DMS153 treated with DMSO at 0.1 percent for 48 hours (cell line): ENCODE data around the gene DUSP9.

Experiments used
- DNase-seq: peaks from one replicate; lab custom pipeline; 2025; ENCODE audit not compliant: unreplicated experiment; lab: John Stamatoyannopoulos, UW

Gene DUSP9

DNA sequence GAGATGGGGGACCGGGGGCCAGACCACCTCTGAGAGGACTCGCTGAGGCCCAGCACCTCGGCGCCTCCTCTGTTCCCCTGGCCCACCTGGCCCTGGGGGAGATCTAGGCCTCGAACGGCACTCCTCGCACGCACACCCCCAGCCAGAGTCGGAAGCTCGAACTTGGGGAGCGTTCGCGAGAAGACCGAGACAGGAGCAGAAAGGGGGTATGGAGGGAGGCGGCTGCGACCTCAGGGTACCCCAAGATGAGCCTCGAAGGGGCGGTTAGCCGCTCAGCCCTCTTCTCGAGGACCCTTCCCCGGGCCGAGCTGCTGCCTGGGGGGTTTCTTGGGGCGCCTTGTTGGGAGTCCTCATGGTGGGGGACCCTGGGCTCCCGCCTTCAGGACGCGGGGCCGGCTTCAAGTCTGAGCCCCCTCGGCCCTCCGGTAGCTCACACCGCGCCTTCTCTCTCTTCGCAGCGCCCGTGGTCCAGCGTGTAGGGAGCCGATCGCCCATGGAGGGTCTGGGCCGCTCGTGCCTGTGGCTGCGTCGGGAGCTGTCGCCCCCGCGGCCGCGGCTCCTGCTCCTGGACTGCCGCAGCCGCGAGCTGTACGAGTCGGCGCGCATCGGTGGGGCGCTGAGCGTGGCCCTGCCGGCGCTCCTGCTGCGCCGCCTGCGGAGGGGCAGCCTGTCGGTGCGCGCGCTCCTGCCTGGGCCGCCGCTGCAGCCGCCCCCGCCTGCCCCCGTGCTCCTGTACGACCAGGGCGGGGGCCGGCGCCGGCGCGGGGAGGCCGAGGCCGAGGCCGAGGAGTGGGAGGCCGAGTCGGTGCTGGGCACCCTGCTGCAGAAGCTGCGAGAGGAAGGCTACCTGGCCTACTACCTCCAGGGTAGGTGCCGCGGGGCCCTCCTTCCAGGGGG lies 706 bp downstream of the DUSP9 start:
- DNase-seq, result no peak

DNA sequence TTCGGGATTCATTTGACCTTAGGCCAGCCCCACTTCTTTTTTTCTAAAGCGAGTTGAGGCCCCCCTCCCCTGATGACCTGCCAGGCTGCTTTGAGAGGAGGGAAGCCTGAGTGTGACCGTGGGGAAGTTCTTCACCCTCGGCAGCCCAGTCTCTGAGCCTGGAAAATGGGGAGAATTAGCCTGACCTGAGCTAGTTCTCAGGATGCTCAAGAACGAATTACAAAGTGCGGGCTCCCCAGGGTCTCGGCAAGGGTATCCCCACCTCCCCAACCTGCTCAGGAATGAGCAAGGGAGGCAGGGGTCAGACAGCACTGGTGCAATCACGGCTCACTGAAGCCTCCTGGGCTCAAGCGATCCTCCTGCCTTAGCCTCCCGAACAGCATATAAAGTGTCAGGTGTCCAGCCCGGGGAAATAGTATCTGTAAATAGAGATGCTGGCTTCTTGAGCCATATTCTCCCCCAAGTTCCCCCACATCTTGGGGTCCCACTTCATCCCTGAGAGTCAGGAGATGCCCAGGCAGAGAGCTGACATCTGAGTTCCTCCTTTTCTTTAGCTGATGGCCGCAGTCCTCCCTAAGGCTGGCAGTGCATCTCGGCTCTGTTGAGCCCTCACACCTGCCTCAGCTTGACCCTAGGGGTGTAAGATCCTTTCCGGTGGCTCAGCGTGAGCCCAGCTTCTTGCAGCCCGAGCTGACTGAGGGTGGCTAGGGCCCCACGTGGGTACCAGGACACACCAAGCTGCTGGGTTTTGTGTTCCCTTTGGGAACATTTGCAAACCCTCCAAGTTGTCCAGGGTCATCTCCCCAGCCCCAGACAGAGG lies 1.6 kb downstream of the DUSP9 start:
- DNase-seq, result no peak

DNA sequence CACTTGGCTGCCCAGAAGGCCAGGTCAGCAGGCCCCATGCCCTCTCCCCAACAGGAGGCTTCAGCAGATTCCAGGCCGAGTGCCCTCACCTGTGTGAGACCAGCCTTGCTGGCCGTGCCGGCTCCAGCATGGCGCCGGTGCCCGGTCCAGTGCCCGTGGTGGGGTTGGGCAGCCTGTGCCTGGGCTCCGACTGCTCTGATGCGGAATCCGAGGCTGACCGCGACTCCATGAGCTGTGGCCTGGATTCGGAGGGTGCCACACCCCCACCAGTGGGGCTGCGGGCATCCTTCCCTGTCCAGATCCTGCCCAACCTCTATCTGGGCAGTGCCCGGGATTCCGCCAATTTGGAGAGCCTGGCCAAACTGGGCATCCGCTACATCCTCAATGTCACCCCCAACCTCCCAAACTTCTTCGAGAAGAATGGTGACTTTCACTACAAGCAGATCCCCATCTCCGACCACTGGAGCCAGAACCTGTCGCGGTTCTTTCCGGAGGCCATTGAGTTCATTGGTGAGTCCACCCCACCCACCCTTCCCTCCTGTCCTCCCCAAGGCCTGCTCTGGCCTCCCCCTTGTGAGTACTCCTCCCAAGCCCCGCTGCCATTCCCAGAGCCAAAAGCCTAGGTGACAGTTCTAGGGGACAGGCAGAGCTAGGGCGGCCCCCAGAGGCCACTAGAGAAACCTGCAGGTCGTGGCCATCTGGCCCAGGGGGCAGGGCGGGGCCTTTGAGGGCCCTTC lies 2.3 kb downstream of the DUSP9 start:
- DNase-seq, result peak; percentile 44

DNA sequence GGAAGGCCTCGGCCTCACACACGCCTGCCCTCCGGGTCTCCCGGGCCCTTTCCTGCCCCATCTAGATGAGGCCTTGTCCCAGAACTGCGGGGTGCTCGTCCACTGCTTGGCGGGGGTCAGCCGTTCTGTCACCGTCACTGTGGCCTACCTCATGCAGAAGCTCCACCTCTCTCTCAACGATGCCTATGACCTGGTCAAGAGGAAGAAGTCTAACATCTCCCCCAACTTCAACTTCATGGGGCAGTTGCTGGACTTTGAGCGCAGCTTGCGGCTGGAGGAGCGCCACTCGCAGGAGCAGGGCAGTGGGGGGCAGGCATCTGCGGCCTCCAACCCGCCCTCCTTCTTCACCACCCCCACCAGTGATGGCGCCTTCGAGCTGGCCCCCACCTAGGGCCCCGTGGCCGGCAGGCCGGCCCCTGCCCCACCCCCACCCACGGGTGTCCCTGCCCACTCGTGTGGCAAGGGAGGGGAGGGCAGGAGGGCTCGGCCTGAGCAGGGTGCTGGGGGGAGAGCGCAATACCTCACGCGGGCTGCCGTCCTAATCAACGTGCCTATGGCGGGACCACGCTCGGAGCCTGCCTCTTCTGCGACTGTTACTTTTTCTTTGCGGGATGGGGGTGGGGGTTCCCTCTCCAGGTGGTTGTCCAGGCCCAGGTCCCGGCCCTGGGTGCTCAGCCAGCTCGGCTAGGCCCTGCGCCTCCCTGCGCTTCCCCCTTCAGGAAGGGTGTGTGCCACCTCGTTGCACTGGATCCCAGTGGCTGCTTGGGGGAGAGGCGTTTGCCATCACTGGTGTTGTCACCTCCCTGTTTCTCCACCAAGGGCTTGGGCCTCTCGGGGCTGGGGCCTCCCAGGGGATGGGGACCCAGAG lies 3.1 kb downstream of the DUSP9 start:
- DNase-seq, result no peak

DNA sequence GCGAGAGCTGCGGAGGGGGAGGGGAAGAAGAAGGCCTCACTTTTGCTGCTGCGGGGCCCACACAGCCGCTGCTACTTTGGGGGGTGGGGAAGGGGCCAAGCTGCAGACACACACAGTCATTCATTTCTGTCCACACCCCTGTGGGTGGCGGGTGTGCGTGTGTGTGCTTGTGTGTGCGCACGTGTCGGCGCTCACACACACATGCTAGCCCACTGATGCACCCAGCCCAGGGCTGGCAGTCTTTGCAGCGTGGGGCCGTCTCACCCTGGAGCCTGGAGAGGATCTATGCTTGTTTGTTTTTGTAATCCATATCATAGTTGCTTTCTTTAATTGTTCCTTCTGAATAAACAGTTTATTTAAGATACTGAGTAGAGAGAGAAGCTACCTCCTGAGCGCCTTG lies 4.0 kb downstream of the DUSP9 start:
- no peak for DNase-seq

DNA sequence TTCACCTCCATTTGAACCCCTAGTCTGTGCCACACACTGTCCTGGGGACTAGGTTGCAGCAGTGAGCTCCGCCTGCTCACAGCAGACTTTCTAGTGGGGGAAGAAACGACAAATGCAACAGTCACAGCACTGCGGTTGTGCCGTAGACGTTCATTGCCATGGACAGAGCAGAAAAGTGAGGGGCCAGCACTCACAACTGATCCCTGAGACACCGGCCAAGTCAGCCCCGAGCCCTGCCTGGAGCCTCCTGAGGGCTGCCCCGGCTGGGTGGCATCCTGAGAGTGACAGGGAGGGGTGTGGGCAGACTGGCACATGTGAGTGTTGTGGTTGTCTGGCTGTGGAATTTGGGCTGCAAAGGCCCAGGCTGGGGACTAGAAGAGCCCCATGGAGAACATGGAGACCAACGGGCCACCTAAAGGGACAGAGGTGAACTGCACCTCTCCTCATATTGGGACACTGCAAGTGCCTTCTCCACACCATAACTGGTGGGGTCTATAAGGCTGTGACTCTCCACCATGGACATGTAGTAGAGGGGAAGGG lies 4.6 kb downstream of the DUSP9 start:
- no peak for DNase-seq

DNA sequence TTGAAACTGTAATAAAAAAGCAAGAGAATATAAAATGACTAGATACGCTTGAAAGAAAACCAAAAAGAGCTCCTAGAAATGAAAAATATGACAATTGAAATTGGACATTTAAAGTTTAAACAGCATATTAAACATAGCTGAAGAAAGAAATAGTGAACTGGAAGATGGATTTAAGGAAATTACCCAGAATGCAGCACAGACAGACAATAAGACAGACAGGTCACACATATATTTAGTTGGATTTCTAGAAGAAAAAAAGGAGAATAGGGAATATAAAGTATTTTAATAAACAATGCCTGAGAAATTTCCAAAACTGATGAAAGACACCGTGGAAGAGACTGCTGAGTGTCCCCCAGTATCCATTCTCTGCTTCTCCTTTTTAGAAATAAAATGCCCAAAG lies 6.6 kb downstream of the DUSP9 start:
- no peak for DNase-seq

DNA sequence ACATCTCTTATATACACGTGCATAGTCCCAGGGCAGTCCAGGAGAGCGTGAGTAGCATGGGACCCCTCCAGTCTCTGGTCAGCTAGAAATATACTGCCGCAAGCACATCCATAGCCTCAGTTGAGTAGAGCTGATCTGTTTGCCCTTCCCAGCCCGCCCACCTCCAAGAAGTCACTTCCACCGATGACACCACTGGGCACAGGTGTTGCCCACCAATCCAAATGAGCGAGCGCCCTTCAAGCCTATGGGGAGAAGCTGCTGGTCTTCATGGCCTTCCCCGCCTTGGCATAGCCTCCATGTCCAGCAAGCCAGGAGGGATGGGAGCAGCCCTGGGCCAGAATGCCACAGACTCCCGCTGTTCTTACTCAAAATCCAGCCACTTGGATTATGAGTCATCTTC lies 10.2 kb downstream of the DUSP9 start:
- DNase-seq, result no peak

DNA sequence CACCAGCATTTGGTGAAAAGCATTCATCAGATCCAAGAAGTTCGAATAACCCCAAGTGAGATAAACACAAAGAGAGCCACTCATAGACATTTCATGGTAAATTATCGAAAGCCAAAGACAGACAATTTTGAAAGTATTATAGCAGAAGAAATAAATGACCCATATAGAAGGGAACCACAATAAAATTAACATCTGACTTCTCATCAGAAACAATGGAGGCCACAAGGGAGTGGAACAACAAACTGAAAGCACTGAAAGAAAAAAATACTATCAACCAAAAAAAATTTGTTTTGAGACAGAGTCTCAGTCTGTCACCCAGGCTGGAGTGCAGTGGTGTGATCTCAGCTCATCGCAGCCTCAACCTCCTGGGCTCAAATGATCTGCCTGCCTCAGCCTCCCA lies 12.3 kb downstream of the DUSP9 start:
- DNase-seq, result no peak

DNA sequence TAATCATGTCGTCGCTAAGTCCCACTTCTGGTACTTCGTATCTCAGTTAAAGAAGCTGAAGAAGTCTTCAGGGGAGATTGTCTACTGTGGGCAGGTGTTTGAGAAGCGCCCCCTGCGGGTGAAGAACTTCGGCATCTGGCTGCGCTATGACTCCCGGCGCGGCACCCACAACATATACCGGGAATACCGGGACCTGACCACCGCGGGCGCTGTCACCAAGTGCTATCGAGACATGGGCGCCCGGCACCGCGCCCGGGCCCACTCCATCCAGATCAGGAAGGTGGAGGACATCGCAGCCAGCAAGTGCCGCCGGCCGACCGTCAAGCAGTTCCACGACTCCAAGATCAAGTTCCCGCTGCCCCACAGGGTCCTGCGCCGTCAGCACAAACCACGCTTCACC lies 15.3 kb downstream of the DUSP9 start:
- DNase-seq, result peak; percentile 10

DNA sequence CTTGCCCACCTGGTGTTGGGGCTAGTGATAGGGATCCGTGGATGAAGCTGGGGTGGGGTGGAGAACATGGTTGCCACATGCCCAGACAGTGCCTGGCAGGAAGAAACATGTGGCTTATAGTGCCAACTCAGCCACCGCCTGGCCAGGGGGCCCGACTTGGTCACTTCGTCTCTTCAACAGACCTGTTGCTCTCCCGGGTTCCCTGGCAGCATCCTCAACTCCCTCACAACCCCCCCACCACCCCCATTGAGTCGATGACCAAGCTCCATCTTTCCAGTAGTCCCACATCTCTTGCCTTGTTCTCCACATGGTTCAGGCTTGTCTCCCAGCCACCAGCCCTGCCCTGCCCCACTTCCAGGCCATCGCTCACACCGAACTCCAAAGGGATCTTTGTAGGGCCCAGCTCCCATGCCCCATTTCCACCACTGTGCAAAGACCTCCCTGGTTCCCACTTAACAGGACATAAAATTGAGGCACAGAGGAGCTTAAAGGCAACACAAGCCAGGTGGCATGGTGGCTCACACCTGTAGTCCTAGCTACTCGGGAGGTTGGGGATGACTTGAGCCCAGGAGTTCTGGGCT lies 18.8 kb downstream of the DUSP9 start:
- no peak for DNase-seq

DNA sequence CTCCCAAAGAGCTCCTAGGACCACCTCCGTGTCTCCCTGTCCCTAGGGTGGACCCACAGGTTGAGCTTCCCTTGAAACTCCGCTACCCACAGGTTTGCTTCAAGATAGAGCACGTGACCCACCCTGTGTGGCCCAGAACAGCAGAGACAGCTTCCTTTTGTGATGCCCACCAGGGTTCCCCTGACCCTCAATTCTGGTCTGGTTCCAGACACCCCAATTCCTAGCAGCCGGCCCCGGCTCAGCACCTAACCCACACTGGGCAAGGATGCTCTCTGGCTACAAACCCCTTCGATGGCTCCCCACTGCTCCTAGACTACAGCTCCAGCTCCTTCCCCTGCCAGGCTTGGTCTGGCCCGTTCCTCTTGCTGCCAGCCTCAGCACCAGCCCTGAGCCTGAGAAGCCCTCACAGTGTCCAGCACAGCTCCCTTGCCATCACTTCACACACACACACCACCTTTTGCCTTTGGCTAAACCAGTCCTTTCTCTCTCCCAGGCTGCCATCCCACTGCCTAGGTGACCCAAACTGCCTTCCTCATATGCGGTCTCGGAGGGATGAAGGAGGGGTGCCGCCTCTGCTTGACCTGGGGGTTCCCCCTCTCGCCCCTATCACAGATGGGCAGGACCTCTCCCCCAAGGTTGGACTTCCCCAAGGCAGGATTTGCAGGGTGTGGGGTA lies 20.4 kb downstream of the DUSP9 start:
- DNase-seq, result no peak

DNA sequence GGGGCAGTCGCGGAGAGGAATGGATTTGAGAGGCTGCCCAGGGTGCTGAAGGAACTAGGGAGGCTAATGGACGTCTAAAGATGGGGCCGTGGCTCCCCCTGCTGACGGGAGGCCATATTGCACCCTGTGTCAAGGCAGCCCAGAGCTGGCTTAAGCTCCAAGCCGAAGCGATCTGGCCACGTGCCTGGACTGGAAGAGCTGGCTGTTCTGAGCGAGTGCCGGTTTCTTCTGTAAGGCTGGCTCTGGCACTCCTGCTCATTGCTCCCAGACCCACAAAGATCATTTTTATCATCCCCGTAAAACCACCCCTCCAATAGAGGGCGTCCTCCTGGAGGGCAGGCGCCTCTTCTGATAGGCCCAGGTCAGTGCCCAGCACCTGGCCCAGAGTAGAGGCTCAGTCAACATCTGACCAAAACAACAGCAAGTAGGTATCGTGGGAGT lies 21.0 kb downstream of the DUSP9 start:
- peak; percentile 52 for DNase-seq

DNA sequence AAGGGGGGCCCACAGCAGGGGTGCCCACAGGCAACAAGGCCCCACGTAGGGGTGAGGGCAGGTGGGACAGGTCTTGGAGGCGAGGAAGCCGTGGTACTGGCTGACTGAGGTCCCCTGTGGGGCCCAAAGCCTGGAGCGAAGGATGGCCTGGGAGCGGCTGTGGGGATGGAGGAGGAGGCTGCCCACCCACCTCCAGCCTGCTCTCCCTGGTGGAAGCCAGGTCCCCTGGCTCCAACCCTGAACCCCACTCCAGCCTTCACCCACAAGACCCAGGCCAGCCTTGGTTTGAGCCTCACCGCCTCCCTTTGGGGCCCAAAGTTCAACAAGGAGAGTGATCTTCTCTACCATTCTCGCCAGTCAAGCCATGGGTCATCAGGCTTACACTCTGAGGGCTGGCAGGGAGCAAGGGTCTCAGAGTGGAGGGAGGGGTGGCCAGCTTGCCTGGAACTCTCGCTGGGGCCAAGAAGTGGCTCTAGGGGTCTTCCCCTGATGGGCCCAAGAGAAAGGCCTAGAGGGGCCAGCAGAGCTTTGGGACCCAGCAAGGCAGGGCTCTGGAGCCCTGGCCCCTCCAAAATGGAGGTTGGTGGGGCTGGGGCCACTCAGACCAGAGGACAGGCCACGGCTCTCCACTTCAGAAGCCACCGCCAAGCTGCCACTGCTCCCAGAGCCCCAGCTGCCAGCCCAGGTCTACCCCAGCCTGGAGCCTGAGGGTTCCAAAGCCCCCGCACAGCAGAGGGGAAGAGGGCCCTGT lies 21.6 kb downstream of the DUSP9 start:
- DNase-seq, result no peak

DNA sequence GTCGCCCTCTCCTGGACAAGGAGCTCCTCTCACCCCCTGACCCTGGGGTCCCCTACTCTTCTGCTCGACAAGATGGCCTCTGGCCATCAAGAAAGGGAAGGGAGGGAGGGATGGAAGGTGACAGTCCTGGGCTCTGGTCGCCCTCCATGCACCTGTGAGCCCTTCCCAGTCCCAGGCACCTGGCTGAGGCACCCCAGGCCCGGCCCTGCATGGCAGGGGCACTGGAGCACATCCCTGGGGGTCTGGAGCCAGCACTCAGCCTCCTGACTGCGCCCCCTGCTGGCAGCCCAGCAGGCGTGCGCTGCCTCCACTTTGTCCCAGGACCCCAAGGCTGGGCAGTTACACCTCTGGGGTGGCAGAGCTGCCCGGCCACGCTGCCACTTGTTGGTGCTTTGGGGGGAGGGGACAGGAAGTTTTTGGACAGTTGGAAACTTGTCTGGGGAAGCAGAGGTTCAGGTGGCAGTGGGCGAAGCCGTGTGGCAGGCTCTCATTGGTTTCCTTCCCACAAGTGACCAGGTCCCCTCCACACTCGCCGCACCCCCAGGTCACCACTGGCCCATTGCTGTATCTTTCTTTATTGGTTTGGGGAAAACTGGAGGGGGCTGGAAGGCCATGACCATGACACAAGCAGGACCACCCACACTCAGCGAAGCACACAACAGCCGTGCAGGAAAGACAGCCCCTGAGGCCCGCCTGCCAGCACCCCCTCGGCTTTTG lies 22.3 kb downstream of the DUSP9 start:
- DNase-seq, result no peak

DNA sequence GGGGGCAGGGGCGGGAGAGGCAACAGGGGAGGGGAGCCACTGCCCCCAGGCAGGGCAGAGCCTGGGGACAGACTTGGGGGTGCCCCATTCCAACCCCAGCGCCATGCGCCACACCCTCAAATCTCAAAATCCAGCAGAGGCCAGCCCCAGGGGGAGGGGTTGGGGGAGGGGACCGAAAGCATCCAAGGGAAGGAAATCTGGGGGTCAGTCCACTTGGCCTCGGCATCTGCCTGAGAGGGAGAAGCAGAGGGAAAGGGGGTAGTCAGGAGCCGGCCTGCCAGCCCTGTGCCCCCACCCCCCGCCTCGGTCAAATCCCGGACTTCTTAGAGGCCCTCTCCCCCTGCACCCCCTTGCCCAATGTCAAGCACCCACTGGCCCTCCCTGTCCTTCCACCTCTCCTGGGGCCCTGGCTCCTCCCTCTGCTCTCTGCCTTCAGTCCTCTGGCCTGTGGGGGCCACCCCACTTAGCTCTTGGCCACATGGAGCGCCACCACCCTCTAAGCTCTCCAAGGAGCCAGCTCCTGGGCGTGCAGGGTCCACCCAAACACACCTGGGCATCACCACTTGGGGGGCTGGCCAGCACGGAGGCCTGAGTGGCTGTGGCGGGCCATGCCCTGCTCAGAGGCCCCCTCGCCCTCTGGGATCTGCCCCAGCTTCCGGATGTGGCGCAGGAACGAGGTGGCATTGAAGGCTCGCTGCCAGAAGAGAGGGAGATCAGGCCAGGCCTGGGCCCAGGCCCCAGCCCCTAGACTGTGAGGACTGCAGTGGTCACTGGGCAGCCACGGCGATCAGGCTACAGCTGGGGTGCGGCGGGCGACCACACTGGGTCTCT lies 23.1 kb downstream of the DUSP9 start:
- DNase-seq, result no peak
